GM19438 (cell line): ENCODE data around the gene ZIC4.

Experiments used
- ATAC-seq: cut with Tn5 transposase; IDR thresholded peaks from one replicate; pipeline ENCODE4 v1.9.1; 2021; ENCODE audit warnings: low read depth; ENCODE audit not compliant: unreplicated experiment

The ZIC4 gene

DNA sequence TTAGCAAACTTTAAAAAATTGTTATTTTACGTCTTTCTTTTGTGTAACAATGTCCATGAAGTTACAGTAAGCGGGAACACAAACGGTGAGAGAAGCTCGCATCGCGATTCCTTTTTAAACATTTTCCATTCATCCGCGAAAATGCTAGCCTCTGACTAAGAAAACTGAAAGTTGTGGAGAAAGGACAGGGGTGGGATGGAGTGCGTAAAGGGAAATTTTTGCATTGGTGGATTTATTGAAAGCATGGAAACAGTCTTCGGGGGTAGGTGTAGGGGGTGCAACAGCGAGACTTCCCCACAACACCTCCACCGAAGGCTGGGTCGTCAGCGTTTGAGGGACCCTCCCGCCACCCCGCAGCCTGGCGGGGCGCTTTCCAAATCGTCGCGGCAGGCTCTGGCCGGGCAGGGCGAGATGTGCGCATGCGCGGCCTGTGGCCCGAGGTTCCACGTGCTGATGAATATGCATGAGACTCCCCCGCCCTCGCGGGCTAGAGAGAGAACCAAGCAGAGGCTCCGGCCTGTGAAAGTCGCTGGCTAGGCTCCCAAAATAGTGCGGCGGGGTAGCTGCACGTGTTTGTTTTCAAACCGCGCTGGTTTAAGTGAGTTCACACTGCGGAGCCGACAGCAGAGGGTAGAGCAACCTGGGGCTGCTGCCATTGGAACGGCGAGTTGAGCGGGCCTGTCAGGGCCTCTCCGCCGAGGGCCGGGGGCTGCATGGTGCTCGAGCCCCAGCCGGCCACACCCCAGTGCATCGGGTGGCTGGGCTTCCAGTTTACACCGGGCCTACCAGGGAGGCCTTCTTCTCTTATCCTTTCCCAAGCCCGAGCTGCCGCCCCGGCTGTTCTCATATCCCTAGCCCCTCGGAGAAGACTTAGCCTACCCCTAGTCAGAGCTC is 12.7 kb upstream of the ZIC4 start:
- no peak for ATAC-seq

DNA sequence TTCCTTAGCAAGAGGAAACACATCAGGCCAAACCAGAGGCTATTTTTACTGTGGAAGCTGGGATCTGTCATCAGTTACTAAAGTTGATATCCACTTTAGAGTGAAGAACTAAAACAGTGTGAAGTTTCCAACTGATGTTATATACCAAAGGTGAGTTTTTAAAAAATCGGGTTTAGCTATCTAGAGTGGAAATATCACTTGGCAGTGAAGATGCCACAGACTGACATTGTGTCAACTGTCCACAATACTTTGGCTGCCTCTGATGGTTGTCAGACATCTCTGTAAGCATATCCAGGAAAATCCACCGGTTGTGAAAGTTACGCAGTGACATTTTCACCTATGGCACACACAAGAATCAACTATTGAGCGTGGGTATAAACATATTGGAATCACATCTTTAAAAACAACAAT is 12.0 kb upstream of the ZIC4 start:
- ATAC-seq: no peak

GRCh38 chr3:147417551-147418295 is 11.4 kb upstream of the ZIC4 start:
- ATAC-seq: no peak

- ATAC-seq: no peak
Measured at GRCh38 chr3:147416931-147417330, 10.6 kb upstream of the ZIC4 start.

DNA sequence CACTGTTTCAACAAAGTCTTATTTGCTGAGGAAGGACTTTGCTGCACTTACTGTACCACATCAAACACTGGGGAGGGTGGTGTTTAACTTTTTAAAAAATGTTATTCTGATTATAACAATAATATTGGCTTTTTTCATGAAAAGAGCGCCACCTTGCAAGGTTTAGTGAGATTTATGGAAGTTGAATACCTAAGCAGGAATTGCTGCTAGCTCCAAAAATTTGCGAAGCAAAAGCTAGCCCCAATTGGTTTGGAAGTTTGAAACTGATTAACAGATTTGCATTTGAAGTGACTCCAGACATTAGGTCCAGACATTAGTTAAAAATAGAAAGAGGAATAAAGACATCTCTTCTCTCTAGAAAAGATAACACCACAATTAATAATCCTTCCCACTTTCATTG is 9.5 kb upstream of the ZIC4 start:
- ATAC-seq: no peak

- no peak for ATAC-seq
Measured at GRCh38 chr3:147415286-147415685, 8.9 kb upstream of the ZIC4 start.

DNA sequence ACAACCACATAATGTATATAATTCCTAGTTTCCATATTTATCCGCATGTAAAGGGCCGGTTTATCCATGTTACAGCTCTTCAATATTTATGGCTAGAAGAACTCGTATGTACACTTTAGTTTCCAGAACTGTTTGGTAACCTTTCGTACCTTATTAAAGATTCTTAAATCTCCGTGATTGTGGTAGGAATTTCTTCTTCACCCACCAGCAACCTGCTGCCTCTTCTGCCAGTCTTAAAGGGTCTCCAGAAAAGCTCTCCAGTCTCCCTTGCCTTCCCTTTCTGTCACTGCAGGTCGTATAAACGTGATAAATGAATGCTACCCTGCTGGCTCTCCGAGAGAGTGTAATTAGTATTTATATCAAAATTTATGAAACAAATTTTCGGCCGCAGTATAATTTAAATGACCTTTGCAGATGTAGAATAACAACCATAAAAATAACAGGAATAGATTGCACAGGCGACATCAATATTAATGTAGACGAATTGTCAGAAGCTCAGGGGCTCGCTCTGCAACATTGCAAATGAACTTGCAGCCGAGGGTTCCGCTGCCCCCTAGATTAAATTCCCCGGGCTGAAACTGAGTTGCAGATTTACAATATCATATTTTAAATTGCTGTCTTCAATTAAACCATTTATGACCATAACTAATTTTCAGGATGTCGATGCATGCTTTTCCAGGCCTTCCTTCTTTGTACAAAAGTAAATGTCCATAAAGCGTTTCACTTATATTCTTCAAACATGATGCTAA is 8.2 kb upstream of the ZIC4 start:
- no peak for ATAC-seq

DNA sequence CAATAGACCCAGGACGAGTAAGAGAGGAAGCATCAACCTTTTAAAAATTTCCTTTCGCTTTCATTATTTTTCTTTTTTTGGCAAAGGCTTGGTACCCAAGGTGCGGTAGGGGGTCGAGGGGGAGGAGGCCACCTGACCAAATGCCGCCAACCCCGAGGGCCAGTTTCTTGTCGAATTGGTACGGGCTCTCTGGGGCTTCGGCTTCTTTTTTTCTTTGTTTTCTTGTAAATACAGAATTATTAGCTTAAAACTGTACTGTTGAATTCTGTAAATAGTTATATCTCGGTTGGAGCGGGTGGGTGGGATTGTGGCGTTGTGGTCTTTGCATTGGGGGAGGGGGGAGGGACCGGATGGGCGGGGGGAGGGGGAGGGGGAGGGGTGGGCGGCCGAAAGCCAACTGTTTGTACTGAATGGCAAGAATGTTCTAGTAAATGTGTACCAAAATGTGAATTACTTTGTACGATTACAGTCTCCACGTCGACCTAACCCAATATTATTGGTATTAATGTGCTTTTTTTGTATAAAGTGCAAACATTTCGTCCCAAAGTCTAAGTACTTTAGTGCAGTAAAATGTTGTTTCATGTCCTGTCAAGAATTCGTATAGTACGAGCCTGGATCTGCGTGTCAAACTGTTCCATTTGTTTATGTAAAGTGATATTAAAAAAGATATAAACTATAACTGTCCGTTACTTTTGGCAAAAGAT is 7.5 kb upstream of the ZIC4 start:
- no peak for ATAC-seq

GRCh38 chr3:147412917-147413685 is 6.8 kb upstream of the ZIC4 start:
- no peak for ATAC-seq

DNA sequence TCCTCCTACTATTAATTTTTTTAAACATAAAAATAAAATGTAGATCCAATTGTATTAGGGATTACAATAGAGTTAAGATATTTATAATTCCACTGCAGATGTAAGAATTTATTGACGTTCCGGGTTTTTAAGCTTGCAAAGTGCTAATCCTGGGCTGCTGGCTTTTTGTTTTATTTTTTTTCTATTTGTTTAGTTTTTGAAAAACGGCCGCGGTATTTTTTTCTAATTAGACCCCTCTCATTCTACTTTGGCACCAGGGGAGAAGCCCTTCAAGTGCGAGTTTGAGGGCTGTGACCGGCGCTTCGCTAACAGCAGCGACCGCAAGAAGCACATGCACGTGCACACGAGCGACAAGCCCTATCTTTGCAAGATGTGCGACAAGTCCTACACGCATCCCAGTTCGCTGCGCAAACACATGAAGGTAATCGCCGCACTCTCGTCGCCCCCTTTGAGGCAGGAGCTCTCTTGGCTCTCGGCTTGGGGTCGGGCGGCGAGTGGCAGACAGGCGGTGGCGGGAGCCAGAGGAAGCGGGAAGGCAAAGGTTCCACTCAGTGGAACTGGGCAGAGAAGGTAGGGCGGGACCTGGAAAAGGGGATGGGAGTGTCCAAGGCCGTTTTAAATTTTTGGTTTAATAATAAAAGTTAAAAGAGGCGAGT is 6.0 kb upstream of the ZIC4 start:
- no peak for ATAC-seq

DNA sequence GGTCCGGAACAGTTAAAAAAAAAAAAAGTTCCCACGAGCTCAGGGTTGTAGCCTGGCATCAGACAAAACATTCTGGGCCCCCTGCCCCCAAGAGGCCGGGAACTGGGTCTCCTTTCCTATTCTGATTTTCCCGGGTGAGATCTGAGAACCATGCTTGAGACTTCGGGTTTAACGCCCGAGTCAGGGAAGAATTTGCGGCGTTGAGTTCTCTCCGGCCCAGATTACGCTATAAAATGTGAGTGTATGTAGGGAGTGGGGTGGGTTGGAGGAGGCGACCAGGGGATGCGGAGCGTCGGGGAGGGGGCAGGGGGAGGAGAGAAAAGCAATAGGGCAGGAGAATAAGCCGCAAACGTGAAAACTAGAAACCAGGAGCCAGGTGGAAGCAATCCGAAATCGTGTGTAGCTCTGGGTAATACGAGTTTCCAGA is 5.5 kb upstream of the ZIC4 start:
- no peak for ATAC-seq

DNA sequence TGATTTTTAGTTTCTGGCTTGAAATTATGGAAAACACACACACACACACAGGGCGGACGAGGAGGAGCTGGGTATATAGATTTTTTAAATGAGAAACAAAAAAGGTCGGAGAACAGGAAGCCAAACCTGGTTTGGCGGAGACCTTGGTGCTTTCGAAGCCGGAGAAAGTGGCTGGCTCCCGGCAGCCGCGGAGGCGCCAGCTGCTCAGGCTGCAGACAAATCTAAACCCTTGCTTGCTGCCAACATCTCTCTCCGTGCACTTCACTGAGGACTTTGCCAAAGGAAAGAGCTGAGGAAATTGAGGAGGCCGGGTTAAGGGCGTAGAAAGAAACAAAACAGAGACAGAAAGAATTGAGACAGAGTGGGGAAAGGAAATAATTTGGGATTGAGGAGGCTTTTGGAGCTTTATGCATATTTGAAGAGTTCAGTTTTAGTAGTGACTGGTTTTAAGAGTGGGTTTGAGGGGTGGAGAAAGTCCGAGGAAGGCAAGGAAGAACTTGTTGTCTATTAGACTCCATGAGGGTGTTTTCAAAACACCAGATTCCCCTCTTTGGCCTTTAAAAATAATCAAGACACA is 5.0 kb upstream of the ZIC4 start:
- ATAC-seq: no peak

DNA sequence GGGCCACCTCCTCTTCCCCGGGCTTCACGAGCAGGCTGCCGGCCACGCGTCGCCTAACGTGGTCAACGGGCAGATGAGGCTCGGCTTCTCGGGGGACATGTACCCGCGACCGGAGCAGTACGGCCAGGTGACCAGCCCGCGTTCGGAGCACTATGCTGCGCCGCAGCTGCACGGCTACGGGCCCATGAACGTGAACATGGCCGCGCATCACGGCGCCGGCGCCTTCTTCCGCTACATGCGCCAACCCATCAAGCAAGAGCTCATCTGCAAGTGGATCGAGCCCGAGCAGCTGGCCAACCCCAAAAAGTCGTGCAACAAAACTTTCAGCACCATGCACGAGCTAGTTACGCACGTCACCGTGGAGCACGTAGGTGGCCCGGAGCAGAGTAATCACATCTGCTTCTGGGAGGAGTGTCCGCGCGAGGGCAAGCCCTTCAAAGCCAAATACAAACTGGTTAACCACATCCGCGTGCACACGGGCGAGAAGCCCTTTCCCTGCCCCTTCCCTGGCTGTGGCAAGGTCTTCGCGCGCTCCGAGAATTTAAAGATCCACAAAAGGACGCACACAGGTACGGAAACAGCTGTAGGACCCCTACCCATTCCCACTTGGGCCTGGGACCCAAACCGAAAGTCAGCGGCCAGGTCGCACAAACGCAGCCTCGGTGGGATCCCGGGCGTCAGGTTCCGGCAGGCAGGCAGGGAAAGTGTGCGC is 4.3 kb upstream of the ZIC4 start:
- ATAC-seq: no peak

DNA sequence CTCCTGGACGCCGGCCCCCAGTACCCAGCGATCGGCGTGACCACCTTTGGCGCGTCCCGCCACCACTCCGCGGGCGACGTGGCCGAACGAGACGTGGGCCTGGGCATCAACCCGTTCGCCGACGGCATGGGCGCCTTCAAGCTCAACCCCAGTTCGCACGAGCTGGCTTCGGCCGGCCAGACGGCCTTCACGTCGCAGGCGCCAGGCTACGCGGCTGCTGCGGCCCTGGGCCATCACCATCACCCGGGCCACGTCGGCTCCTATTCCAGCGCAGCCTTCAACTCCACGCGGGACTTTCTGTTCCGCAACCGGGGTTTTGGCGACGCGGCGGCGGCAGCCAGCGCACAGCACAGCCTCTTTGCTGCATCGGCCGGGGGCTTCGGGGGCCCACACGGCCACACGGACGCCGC is 3.8 kb upstream of the ZIC4 start:
- no peak for ATAC-seq

- ATAC-seq: no peak
Measured at GRCh38 chr3:147409143-147410115, 3.1 kb upstream of the ZIC4 start, which contains the start of gene ZIC1. Gene ZIC1, plus strand, starts transcription at chr3:147409365. Its CDS starts 748 bp downstream, at chr3:147410113.

DNA sequence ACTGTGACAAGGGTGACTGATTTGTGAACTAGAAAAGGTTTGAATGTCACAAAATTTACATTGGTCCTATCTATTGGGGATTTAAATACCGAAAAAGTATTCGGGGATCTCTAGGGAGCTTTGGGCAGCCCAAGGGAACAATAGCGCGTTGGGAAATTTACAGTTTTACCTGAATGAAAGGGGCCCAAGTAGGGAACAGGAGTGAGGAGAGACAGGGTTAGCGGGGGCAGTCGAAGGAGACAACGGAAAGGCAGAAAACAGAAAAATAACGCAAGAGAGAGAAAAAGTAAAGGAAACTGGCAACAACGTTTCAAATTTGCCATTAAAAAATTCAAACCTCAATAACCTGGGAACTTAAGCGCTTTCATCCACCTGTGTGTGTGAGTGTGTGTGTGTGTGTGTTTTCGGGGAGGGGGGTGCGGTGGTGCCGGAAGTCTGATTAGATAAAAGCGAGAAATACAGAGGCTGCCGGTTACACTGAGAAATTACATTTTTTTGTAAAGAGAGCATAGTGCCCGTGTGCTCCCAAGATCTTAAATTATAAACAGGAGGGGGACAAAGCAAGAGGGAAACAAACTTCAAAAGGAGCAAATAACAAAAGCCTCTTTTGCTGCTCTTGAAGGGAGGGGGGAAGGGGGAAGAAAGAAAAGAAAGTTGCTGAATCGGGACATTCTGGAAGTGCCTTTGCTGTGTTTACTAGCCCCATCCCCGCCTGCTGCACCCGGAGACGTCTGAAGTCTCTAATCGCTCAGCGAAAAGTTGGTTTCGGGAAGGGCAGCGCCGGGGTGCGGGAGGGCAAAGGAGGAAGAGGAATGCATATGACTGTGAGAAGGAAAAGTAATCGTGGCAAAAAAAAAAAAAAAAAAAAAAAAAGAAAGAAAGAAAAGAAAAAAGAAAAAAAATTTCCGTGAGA is 2.1 kb upstream of the ZIC4 start:
- no peak for ATAC-seq
